ENCODE data around the gene BACH2.

Gene BACH2

DNA sequence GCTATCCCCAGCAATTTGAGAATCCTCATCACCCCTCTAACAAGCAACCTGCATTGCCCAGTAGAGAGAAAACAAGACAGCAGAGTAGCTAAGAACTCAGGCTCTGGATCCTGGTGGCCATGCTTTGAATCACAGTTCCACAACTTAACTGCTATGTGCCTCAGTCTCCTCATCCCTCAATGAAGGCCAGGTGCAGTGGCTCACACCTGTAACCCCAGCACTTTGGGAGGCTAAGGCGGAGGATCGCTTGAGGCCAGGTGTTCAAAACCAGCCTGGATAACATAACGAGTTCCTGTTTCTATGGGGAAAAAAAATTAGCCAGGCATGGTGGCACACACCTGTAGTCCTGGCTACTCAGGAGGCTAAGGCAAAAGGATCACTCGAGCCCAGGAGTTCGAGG lies 23.7 kb downstream of the BACH2 start:
- TF ChIP-seq, protein P1, sequence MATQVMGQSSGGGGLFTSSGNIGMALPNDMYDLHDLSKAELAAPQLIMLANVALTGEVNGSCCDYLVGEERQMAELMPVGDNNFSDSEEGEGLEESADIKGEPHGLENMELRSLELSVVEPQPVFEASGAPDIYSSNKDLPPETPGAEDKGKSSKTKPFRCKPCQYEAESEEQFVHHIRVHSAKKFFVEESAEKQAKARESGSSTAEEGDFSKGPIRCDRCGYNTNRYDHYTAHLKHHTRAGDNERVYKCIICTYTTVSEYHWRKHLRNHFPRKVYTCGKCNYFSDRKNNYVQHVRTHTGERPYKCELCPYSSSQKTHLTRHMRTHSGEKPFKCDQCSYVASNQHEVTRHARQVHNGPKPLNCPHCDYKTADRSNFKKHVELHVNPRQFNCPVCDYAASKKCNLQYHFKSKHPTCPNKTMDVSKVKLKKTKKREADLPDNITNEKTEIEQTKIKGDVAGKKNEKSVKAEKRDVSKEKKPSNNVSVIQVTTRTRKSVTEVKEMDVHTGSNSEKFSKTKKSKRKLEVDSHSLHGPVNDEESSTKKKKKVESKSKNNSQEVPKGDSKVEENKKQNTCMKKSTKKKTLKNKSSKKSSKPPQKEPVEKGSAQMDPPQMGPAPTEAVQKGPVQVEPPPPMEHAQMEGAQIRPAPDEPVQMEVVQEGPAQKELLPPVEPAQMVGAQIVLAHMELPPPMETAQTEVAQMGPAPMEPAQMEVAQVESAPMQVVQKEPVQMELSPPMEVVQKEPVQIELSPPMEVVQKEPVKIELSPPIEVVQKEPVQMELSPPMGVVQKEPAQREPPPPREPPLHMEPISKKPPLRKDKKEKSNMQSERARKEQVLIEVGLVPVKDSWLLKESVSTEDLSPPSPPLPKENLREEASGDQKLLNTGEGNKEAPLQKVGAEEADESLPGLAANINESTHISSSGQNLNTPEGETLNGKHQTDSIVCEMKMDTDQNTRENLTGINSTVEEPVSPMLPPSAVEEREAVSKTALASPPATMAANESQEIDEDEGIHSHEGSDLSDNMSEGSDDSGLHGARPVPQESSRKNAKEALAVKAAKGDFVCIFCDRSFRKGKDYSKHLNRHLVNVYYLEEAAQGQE (IDR thresholded peaks at IDR 0.05; ENCODE audit: insufficient read depth in 1 of 2, low read depth in 2 of 2, low read length in 2 of 2), result no peak
- TF ChIP-seq FOXP2 (optimal IDR thresholded peaks at IDR 0.05; ENCODE audit: borderline replicate concordance, extremely low read depth, extremely low read length, insufficient read depth) (no peak), TAF1 (IDR thresholded peaks at IDR 0.05; ENCODE audit: borderline replicate concordance, insufficient read depth, low read length) (no peak), POLR2AphosphoS5 (IDR thresholded peaks at IDR 0.05; ENCODE audit: low read depth, low read length) (no peak), SIN3A (IDR thresholded peaks at IDR 0.05; ENCODE audit: borderline replicate concordance, insufficient read depth, low read length) (no peak)

DNA sequence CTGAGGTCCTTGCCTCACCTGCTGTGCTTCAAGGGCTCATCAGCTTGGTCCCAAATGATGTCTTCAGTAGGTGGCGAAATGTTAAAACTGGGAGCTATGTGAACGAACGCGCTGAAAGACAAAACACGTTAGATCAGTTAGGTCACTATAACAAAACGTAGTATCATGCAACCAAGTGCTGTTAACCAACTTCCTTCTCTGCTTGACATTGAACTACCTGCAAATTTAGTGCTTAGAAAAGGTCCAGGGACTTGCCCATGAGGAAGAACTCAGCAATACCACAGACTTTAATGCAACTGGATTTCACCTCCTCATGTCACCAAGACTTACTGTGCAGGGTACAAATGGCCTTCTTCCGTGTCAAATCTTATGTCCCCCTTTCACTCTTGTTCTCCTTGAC lies 24.8 kb downstream of the BACH2 start:
- TF ChIP-seq POLR2AphosphoS5 (IDR thresholded peaks at IDR 0.05; ENCODE audit: low read depth, low read length) (no peak; the same call in 1 of the 2 replicates), TAF1 (IDR thresholded peaks at IDR 0.05; ENCODE audit: borderline replicate concordance, insufficient read depth, low read length) (no peak), FOXP2 (optimal IDR thresholded peaks at IDR 0.05; ENCODE audit: borderline replicate concordance, extremely low read depth, extremely low read length, insufficient read depth) (no peak), SIN3A (IDR thresholded peaks at IDR 0.05; ENCODE audit: borderline replicate concordance, insufficient read depth, low read length) (no peak)
- TF ChIP-seq, protein P1 (IDR thresholded peaks at IDR 0.05; ENCODE audit: insufficient read depth in 1 of 2, low read depth in 2 of 2, low read length in 2 of 2), result no peak

DNA sequence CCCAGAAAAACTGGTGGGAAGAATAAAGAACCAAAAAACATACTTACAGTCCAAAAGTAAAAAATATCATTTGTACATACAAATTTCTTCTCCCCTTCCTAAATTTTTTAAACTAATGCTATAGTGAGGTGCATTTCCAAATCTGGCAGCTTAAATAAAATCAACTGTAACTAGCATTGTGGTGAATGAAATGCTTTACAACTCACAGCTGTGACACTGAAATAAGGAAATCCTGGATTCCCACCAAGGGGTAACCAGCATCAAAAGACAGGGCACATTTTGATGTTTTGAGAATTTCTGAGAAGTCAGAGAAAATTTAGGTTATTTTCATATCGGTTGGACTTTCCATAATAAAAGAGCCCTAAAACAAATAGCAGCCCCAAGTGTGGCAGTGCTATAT lies 27.3 kb downstream of the BACH2 start:
- TF ChIP-seq, protein P1 (IDR thresholded peaks at IDR 0.05; ENCODE audit: insufficient read depth in 1 of 2, low read depth in 2 of 2, low read length in 2 of 2), result no peak
- no peak for TF ChIP-seq POLR2AphosphoS5 (IDR thresholded peaks at IDR 0.05; ENCODE audit: low read depth, low read length)
- no peak for TF ChIP-seq SIN3A (IDR thresholded peaks at IDR 0.05; ENCODE audit: borderline replicate concordance, insufficient read depth, low read length)
- TF ChIP-seq TAF1 (IDR thresholded peaks at IDR 0.05; ENCODE audit: borderline replicate concordance, insufficient read depth, low read length), result no peak
- TF ChIP-seq FOXP2 (optimal IDR thresholded peaks at IDR 0.05; ENCODE audit: borderline replicate concordance, extremely low read depth, extremely low read length, insufficient read depth), result no peak

DNA sequence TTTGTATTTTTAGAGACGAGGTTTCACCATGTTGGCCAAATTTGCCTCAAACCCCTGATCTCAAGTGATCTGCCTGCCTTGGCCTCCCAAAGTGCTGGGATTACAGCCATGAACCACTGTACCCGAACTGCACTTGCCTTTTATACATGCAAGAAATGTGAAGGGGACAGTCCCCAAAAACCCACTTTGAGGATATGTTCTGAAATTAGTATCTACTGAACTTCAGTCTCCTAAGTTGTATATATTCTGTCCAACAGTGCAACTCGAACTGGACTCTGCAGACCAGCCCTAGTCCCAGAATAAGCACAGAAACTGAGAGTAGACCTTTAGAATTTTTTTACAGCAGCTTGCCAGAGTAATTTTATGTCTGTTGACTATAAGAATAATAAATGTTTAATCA lies 28.5 kb downstream of the BACH2 start:
- TF ChIP-seq FOXP2 (optimal IDR thresholded peaks at IDR 0.05; ENCODE audit: borderline replicate concordance, extremely low read depth, extremely low read length, insufficient read depth), result no peak
- TF ChIP-seq, protein P1 (IDR thresholded peaks at IDR 0.05; ENCODE audit: insufficient read depth in 1 of 2, low read depth in 2 of 2, low read length in 2 of 2), result no peak
- TF ChIP-seq SIN3A (IDR thresholded peaks at IDR 0.05; ENCODE audit: borderline replicate concordance, insufficient read depth, low read length), result no peak
- 0 out of 2 replicates have a peak, but pooled peaks have one; percentile 7 for TF ChIP-seq POLR2AphosphoS5 (IDR thresholded peaks at IDR 0.05; ENCODE audit: low read depth, low read length)

Measured in PFSK-1 (cell line).